HepG2 (cell line): ENCODE data around the gene NFXL1. TPM values are rescaled to one million over a fixed set of nuclear protein-coding genes. Genes with fewer than 3 reads are reported as not detected.
A peak's percentile ranks its signal among the peaks of the same experiment; 100 is the strongest.

Experiments used
- ATAC-seq: fragments of 200-7000 bp; cut with Tn5 transposase; 3 replicates; pipeline ENCODE4 v1.9.1; 2020; ENCODE audit warnings: mild to moderate bottlenecking, moderate library complexity
- BruUV-seq: library from RNA; stranded (reverse); fragments of 400-500 nt; replicated peaks from 2 replicates; lab custom pipeline; 2021; lab: Mats Ljungman, UMichigan
- CTCF ChIA-PET: fragments of 300-600 bp; formaldehyde crosslinking; extraction: SDS; loops from one replicate; lab custom pipeline; 2021; ENCODE audit warnings: low total read pairs, inconsistent platforms, low intra/inter-chr PET ratio; lab: Yijun Ruan, JAX
- POLR2A ChIA-PET: fragments of 350-600 bp; sonication (Branson Sonifier 250); formaldehyde crosslinking; loops from one replicate; lab custom pipeline; 2020; ENCODE audit warnings: antibody characterized with exemption, inconsistent platforms; lab: Yijun Ruan, JAX
- DNase-seq: peaks from one replicate; pipeline ENCODE4 v3.0.0-alpha.2; 2015; ENCODE audit warnings: low spot score
- FAIRE-seq: peaks from 3 replicates; lab custom pipeline; 2011; peaks lifted over from hg19 to GRCh38; lab: Jason Lieb, UNC
- H2AFZ ChIP-seq: one replicate; pipeline ENCODE4 v1.6.1; 2011; ENCODE audit warnings: low read length, inconsistent platforms
- H3K27ac ChIP-seq: fragments of 300-600 bp; 3 replicates; pipeline ENCODE4 v1.8.0; 2011; ENCODE audit warnings: mixed run types, mild to moderate bottlenecking, mixed read lengths, low read length, inconsistent platforms; ENCODE audit not compliant: insufficient read depth; ENCODE audit errors: extremely low read length
- H3K27me3 ChIP-seq, 2 experiments: fragments of 200-600 bp in 1 of 2; 2 replicates in 1 of 2; 3 replicates in 1 of 2; pipeline versions ENCODE4 v1.6.0 to v1.8.0; 2011; ENCODE audit warnings: low read length in 2 of 2, mild to moderate bottlenecking in 2 of 2, moderate library complexity in 2 of 2, inconsistent platforms in 1 of 2; ENCODE audit not compliant: insufficient read depth in 2 of 2, control insufficient read depth in 1 of 2
- H3K36me3 ChIP-seq, 2 experiments: fragments of 200-600 bp in 1 of 2; replicated peaks in 1 of 2; 2 replicates in 1 of 2; 3 replicates in 1 of 2; pipeline versions ENCODE4 v1.5.1 to v1.8.0; 2011; ENCODE audit warnings: low read length in 2 of 2, inconsistent platforms in 1 of 2; ENCODE audit not compliant: insufficient read depth in 2 of 2, control insufficient read depth in 1 of 2
- H3K4me1 ChIP-seq: 2 replicates; pipeline ENCODE4 v1.5.1; 2012; ENCODE audit warnings: low read length, inconsistent platforms; ENCODE audit not compliant: insufficient read depth
- H3K4me2 ChIP-seq: 2 replicates; pipeline ENCODE4 v1.6.0; 2011; ENCODE audit warnings: low read depth, low read length, inconsistent platforms
- H3K4me3 ChIP-seq, 3 experiments: fragments of 200-600 bp in 1 of 3; sonication (generic), shearing (Covaris generic) in 1 of 3; replicated peaks in 1 of 3; 2 replicates each; pipeline ENCODE4 v1.5.1; 2011 to 2016; ENCODE audit warnings: low read length in 3 of 3, inconsistent platforms in 2 of 3, low read depth in 2 of 3, mild to moderate bottlenecking in 2 of 3, control low read depth in 1 of 3, mixed read lengths in 1 of 3; ENCODE audit not compliant: insufficient read depth in 1 of 3
- H3K79me2 ChIP-seq: one replicate; pipeline ENCODE4 v1.6.1; 2011; ENCODE audit warnings: low read length, inconsistent platforms; ENCODE audit not compliant: insufficient read depth
- H3K9ac ChIP-seq: 2 replicates; pipeline ENCODE4 v1.6.0; 2011; ENCODE audit warnings: mild to moderate bottlenecking, low read depth, low read length, inconsistent platforms; ENCODE audit not compliant: insufficient read depth
- H3K9me3 ChIP-seq: 2 replicates; pipeline ENCODE4 v1.5.1; 2012; ENCODE audit warnings: mild to moderate bottlenecking, low read length
- H4K20me1 ChIP-seq: 2 replicates; pipeline ENCODE4 v1.6.0; 2011; ENCODE audit warnings: inconsistent platforms, mild to moderate bottlenecking, low read length, moderate library complexity; ENCODE audit not compliant: insufficient read depth
- HNF4A ChIP-seq: sonication (generic); formaldehyde crosslinking; IDR thresholded peaks from 2 replicates; pipeline ENCODE4 v1.4.0; 2020; ENCODE audit warnings: missing genetic modification reagents
- ZNF557 ChIP-seq: sonication (generic); formaldehyde crosslinking; IDR thresholded peaks from 2 replicates; pipeline ENCODE4 v1.4.0; 2020; ENCODE audit warnings: missing genetic modification reagents
- ZNF670 ChIP-seq: sonication (generic); formaldehyde crosslinking; IDR thresholded peaks from 2 replicates; pipeline ENCODE4 v1.8.0; 2022; ENCODE audit warnings: mild to moderate bottlenecking, missing genetic modification reagents, borderline replicate concordance
- WGBS: methylation state at CpG from one replicate; pipeline ENCODE4 v1.1.6; 2017; ENCODE audit warnings: low lambda C conversion rate; 5-methylcytosine and 5-hydroxymethylcytosine counted together
- in situ Hi-C: cut with HindIII; loops from 2 replicates; pipeline ENCODE4 v1.10.0; 2017; ENCODE audit warnings: low pct_unique_long_range_greater_than_20kb; ENCODE audit not compliant: extremely low pct_ligation_motif_present
- intact Hi-C: fragments of 100-400 bp; cut with micrococcal nuclease; formaldehyde crosslinking; loops from one replicate; pipeline ENCODE4 v1.10.0; 2022; ENCODE audit not compliant: unreplicated experiment
- polyA plus RNA-seq, 8 experiments: library from polyadenylated mRNA; depleted of rRNA in 3 of 8; stranded (reverse) in 7 of 8; unstranded in 1 of 8; fragments of >200 nt; fragmentation: Illumina TruSeq in 4 of 8; extraction: Trizol in 4 of 8; gene quantifications; 2 replicates each; pipeline versions ENCODE4 v1.2.1 to v1.2.3, GENCODE V29; 2011 to 2016; ENCODE audit warnings: low read depth in 4 of 8, missing spikeins in 1 of 8, mixed read lengths in 1 of 8; ENCODE audit not compliant: insufficient read depth in 1 of 8
- total RNA-seq, 5 experiments: library from RNA; depleted of rRNA; stranded (reverse); fragments of >200 nt; fragmentation: Illumina TruSeq; extraction: Trizol; gene quantifications; 2 replicates each; pipeline ENCODE4 v1.2.3, GENCODE V29; 2016; ENCODE audit warnings: low read depth in 1 of 5
- TF ChIP-seq, protein P1 (sequence below): sonication (generic); formaldehyde crosslinking; IDR thresholded peaks from 2 replicates; pipeline ENCODE4 v1.8.1; 2022; ENCODE audit warnings: mild to moderate bottlenecking, missing genetic modification reagents
- TF ChIP-seq, protein P2 (sequence below): sonication (generic); formaldehyde crosslinking; IDR thresholded peaks from 2 replicates; pipeline ENCODE4 v1.5.1; 2020; ENCODE audit warnings: mild to moderate bottlenecking, missing genetic modification reagents, borderline replicate concordance
- TF ChIP-seq, protein P3 (sequence below): sonication (generic); formaldehyde crosslinking; IDR thresholded peaks from 2 replicates; pipeline ENCODE4 v1.4.0; 2020; ENCODE audit warnings: mild to moderate bottlenecking, low read depth, missing genetic modification reagents

The NFXL1 gene
- total and polyA plus RNA-seq, 2 of the 13 experiments (the other 11 are each of a cell fraction or from before 2014, with no cell fraction given), result 12.0 to 18.6 TPM

DNA sequence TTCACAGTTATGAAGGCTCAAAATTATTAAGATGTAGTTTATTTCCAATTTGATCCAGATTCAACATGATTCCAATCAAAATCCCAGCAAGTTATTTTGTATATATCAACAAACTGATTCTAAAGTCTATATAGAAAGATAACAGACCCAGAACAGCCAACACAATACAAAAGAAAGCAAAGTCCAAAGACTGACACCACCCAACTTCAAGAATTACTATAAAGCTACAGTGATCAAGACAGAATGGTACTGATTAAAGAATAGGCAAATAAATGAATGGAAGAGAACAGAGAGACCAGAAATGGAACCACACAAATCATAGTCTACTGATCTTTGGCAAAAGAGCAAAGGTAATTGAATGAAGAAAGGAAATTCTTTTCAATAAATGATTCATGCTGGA, 34.9 kb downstream of the NFXL1 start:
- Histone ChIP-seq H3K9ac (no peak overlapping the region), H3K27me3 (no peaks in the 10 kb centered on the region), H2AFZ (no peak overlapping the region), H3K9me3 (no peaks in the 10 kb centered on the region), H4K20me1 (no peaks in the 10 kb centered on the region; the same call in 1 of the 2 replicates), H3K79me2 (no peaks in the 10 kb centered on the region), H3K4me2 (no peak overlapping the region), H3K27ac (peak overlapping the region; percentile 32), H3K36me3 (peaks cover 6 to 40% of the 10 kb centered on the region in 2 experiments), H3K4me3 (no peak overlapping the region), H3K4me1 (peaks cover 57% of the 10 kb centered on the region)
- peak; percentile 39 for ATAC-seq
- in situ Hi-C loops, result no loop called here
- no TSS peak for BruUV-seq
- ChIA-PET POLR2A (no interaction called here), CTCF (no interaction called here)
- FAIRE-seq, result no peak
- peak; percentile 25 for DNase-seq
- TF ChIP-seq, protein P1, sequence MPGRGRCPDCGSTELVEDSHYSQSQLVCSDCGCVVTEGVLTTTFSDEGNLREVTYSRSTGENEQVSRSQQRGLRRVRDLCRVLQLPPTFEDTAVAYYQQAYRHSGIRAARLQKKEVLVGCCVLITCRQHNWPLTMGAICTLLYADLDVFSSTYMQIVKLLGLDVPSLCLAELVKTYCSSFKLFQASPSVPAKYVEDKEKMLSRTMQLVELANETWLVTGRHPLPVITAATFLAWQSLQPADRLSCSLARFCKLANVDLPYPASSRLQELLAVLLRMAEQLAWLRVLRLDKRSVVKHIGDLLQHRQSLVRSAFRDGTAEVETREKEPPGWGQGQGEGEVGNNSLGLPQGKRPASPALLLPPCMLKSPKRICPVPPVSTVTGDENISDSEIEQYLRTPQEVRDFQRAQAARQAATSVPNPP, result no peak
- TF ChIP-seq HNF4A (peak; percentile 33; the same call in 1 of the 2 replicates), ZNF557 (CRISPR knock-in tag) (no peak)
- intact Hi-C loops, result loop anchor here (5.0 kb wide), 1 partner anchor 33 kb away; the partner anchor contains the start of gene NFXL1

DNA sequence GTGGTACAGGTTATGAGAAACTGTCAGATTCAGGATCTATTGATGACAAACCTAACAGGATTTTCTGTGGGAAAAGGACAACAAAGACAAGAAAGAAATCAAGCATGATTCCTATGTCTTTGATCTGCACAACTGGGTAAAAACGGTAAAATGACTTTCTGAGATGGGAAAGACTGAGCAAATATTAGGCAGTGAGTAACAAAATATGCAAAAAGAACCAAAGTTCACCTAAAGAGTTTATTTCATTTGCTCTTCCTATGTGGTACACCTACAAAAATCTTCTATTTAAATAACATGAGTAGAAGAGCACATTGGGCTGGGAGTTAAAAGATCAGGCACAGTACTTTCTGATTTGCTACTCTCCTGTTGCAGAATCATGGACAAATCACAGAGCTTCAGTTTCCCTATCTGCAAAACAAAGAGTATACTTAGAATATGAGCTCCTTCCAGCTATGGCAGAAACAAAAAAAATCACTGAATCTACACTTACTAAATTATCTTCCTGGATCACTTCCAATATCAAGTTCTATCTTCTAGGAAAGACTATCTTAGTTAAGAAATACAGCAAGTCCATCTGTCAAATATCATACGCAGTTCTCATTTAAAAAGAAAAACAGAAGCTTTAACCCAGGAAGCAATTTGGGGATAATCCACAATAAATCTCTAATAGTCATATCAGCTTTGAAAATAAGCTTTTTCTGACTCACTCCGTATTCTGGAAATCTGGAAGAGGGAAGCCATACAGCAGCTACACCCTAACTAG, 37.4 kb downstream of the NFXL1 start:
- H3K27ac ChIP-seq, result peak overlapping the region; percentile 49
- no peak overlapping the region for H3K9ac ChIP-seq
- ChIA-PET CTCF (no interaction called here), POLR2A (interaction anchor here (0.9 kb wide), 1 partner anchor 40 kb away, joined by 4 read pairs; no protein-coding TSS in a partner anchor)
- H3K9me3 ChIP-seq, result no peaks in the 10 kb centered on the region
- H2AFZ ChIP-seq, result no peak overlapping the region
- H3K4me1 ChIP-seq, result peaks cover 44% of the 10 kb centered on the region
- H4K20me1 ChIP-seq, result no peaks in the 10 kb centered on the region; the same call in 1 of the 2 replicates
- in situ Hi-C loops, result no loop called here
- peaks cover 10 to 38% of the 10 kb centered on the region in 2 experiments for H3K36me3 ChIP-seq
- 0 out of 2 replicates have a peak overlapping the region, but pooled peaks have one; percentile 2 for H3K4me2 ChIP-seq
- peak; percentile 12 for FAIRE-seq
- intact Hi-C loops, result loop anchor here (5.0 kb wide), 1 partner anchor 35 kb away; the partner anchor contains the start of gene NFXL1
- no peaks in the 10 kb centered on the region for H3K27me3 ChIP-seq
- no peaks in the 10 kb centered on the region for H3K79me2 ChIP-seq
- BruUV-seq, result no TSS peak
- WGBS, result 70% methylated on average over 3 of the region's 3 CpGs
- DNase-seq, result peak; percentile 75
- no peak overlapping the region for H3K4me3 ChIP-seq
- ATAC-seq, result peak; percentile 89
- TF ChIP-seq, protein P2, sequence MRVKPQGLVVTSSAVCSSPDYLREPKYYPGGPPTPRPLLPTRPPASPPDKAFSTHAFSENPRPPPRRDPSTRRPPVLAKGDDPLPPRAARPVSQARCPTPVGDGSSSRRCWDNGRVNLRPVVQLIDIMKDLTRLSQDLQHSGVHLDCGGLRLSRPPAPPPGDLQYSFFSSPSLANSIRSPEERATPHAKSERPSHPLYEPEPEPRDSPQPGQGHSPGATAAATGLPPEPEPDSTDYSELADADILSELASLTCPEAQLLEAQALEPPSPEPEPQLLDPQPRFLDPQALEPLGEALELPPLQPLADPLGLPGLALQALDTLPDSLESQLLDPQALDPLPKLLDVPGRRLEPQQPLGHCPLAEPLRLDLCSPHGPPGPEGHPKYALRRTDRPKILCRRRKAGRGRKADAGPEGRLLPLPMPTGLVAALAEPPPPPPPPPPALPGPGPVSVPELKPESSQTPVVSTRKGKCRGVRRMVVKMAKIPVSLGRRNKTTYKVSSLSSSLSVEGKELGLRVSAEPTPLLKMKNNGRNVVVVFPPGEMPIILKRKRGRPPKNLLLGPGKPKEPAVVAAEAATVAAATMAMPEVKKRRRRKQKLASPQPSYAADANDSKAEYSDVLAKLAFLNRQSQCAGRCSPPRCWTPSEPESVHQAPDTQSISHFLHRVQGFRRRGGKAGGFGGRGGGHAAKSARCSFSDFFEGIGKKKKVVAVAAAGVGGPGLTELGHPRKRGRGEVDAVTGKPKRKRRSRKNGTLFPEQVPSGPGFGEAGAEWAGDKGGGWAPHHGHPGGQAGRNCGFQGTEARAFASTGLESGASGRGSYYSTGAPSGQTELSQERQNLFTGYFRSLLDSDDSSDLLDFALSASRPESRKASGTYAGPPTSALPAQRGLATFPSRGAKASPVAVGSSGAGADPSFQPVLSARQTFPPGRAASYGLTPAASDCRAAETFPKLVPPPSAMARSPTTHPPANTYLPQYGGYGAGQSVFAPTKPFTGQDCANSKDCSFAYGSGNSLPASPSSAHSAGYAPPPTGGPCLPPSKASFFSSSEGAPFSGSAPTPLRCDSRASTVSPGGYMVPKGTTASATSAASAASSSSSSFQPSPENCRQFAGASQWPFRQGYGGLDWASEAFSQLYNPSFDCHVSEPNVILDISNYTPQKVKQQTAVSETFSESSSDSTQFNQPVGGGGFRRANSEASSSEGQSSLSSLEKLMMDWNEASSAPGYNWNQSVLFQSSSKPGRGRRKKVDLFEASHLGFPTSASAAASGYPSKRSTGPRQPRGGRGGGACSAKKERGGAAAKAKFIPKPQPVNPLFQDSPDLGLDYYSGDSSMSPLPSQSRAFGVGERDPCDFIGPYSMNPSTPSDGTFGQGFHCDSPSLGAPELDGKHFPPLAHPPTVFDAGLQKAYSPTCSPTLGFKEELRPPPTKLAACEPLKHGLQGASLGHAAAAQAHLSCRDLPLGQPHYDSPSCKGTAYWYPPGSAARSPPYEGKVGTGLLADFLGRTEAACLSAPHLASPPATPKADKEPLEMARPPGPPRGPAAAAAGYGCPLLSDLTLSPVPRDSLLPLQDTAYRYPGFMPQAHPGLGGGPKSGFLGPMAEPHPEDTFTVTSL, result peak; percentile 48; the same call in 1 of the 2 replicates
- TF ChIP-seq, protein P3, sequence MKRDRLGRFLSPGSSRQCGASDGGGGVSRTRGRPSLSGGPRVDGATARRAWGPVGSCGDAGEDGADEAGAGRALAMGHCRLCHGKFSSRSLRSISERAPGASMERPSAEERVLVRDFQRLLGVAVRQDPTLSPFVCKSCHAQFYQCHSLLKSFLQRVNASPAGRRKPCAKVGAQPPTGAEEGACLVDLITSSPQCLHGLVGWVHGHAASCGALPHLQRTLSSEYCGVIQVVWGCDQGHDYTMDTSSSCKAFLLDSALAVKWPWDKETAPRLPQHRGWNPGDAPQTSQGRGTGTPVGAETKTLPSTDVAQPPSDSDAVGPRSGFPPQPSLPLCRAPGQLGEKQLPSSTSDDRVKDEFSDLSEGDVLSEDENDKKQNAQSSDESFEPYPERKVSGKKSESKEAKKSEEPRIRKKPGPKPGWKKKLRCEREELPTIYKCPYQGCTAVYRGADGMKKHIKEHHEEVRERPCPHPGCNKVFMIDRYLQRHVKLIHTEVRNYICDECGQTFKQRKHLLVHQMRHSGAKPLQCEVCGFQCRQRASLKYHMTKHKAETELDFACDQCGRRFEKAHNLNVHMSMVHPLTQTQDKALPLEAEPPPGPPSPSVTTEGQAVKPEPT (CRISPR knock-in tag), result no peak
- no peak for TF ChIP-seq ZNF670 (CRISPR knock-in tag)
